IPS DF 6.9 (cell line): ENCODE data around the gene CNOT4.

ENCODE experiments used
- DNase-seq: peaks from one replicate; pipeline ENCODE4 v3.0.0-alpha.2; 2013; ENCODE audit warnings: low read depth, low spot score
- H3K27ac ChIP-seq: one replicate; pipeline ENCODE4 v1.5.1; 2013; ENCODE audit warnings: low read length, control low read depth
- H3K27me3 ChIP-seq: 2 replicates; pipeline ENCODE4 v1.6.1; 2013; ENCODE audit warnings: mild to moderate bottlenecking, low read length; ENCODE audit not compliant: control insufficient read depth, insufficient read depth
- H3K36me3 ChIP-seq: 2 replicates; pipeline ENCODE4 v1.6.1; 2013; ENCODE audit warnings: low read length; ENCODE audit not compliant: control insufficient read depth, insufficient read depth
- H3K4me1 ChIP-seq: 2 replicates; pipeline ENCODE4 v1.6.1; 2013; ENCODE audit warnings: low read length; ENCODE audit not compliant: control insufficient read depth, insufficient read depth
- H3K4me3 ChIP-seq: 2 replicates; pipeline ENCODE4 v1.5.1; 2013; ENCODE audit warnings: mild to moderate bottlenecking, low read length
- H3K9me3 ChIP-seq: 2 replicates; pipeline ENCODE4 v1.6.1; 2013; ENCODE audit warnings: low read length, inconsistent platforms; ENCODE audit not compliant: control insufficient read depth, insufficient read depth
- WGBS: extraction: QIAGEN DNeasy Blood & Tissue Kit; methylation state at CpG from one replicate; pipeline ENCODE4 v1.1.7; 2013; ENCODE audit warnings: mixed read lengths, missing lambda C conversion rate; ENCODE audit not compliant: insufficient read length, insufficient coverage; 5-methylcytosine and 5-hydroxymethylcytosine counted together

Gene CNOT4

GRCh38 chr7:135509839-135510591, at the start of gene CNOT4:
Gene CNOT4, minus strand, starts transcription at chr7:135510102. Its CDS starts 71,771 bp downstream, at chr7:135438331.
- H3K36me3 ChIP-seq: no peaks in the 10 kb centered on the region
- H3K9me3 ChIP-seq: no peaks in the 10 kb centered on the region
- H3K27me3 ChIP-seq: 0 out of 2 replicates have a peak, but pooled peaks cover 2% of the 10 kb centered on the region
- WGBS: no CpG with 5 or more reads among the region's 55 CpGs
- peaks cover 3% of the 10 kb centered on the region; the same call in 1 of the 2 replicates for H3K4me1 ChIP-seq
- H3K4me3 ChIP-seq: peak within 1 kb of the TSS; percentile 87
- no peak within 1 kb of the TSS for H3K27ac ChIP-seq
- DNase-seq: peak; percentile 86

GRCh38 chr7:135558881-135559280, 49.0 kb upstream of the CNOT4 start:
- no peak for DNase-seq
- Histone ChIP-seq H3K36me3 (no peaks in the 10 kb centered on the region), H3K27ac (no peak overlapping the region), H3K9me3 (no peaks in the 10 kb centered on the region), H3K4me3 (peak overlapping the region; percentile 91; the same call in 1 of the 2 replicates), H3K27me3 (no peaks in the 10 kb centered on the region), H3K4me1 (no peaks in the 10 kb centered on the region; the same call in 1 of the 2 replicates)
- no CpG with 5 or more reads among the region's 5 CpGs for WGBS

- Histone ChIP-seq H3K4me3 (peak overlapping the region; percentile 91), H3K4me1 (no peaks in the 10 kb centered on the region; the same call in 1 of the 2 replicates), H3K36me3 (no peaks in the 10 kb centered on the region), H3K9me3 (no peaks in the 10 kb centered on the region), H3K27ac (no peak overlapping the region), H3K27me3 (no peaks in the 10 kb centered on the region)
- WGBS: no CpG with 5 or more reads among the region's 16 CpGs
- peak; percentile 29 for DNase-seq
Measured at GRCh38 chr7:135558337-135558767, 48.5 kb upstream of the CNOT4 start.

GRCh38 chr7:135557455-135558336, 47.8 kb upstream of the CNOT4 start, which contains the start of gene NUP205:
Gene NUP205, plus strand, starts transcription at chr7:135557917. Its CDS starts 28 bp downstream, at chr7:135557945.
- H3K36me3 ChIP-seq: no peaks in the 10 kb centered on the region
- H3K4me1 ChIP-seq: no peaks in the 10 kb centered on the region; the same call in 1 of the 2 replicates
- H3K4me3 ChIP-seq: peak within 1 kb of the TSS; percentile 91
- no peaks in the 10 kb centered on the region for H3K27me3 ChIP-seq
- WGBS: no CpG with 5 or more reads among the region's 38 CpGs
- DNase-seq: peak; percentile 67
- no peak within 1 kb of the TSS for H3K27ac ChIP-seq
- no peaks in the 10 kb centered on the region for H3K9me3 ChIP-seq

GRCh38 chr7:135553346-135553745, 43.4 kb upstream of the CNOT4 start:
- DNase-seq: no peak
- H3K9me3 ChIP-seq: no peaks in the 10 kb centered on the region
- H3K27ac ChIP-seq: no peak overlapping the region
- H3K4me3 ChIP-seq: no peak overlapping the region
- H3K4me1 ChIP-seq: no peaks in the 10 kb centered on the region
- no peaks in the 10 kb centered on the region for H3K36me3 ChIP-seq
- H3K27me3 ChIP-seq: no peaks in the 10 kb centered on the region
- no CpG with 5 or more reads among the region's 3 CpGs for WGBS

- Histone ChIP-seq H3K36me3 (no peaks in the 10 kb centered on the region), H3K27me3 (no peaks in the 10 kb centered on the region), H3K27ac (no peak overlapping the region), H3K9me3 (no peaks in the 10 kb centered on the region), H3K4me1 (no peaks in the 10 kb centered on the region), H3K4me3 (no peak overlapping the region)
- no peak for DNase-seq
- no CpG with 5 or more reads among the region's 3 CpGs for WGBS
Measured at GRCh38 chr7:135552148-135552547, 42.2 kb upstream of the CNOT4 start.

GRCh38 chr7:135550196-135550595, 40.3 kb upstream of the CNOT4 start:
- WGBS: no CpG with 5 or more reads among the region's 7 CpGs
- Histone ChIP-seq H3K4me3 (no peak overlapping the region), H3K36me3 (no peaks in the 10 kb centered on the region), H3K9me3 (no peaks in the 10 kb centered on the region), H3K27me3 (no peaks in the 10 kb centered on the region), H3K27ac (no peak overlapping the region), H3K4me1 (no peaks in the 10 kb centered on the region)
- DNase-seq: no peak

- no peaks in the 10 kb centered on the region for H3K4me1 ChIP-seq
- no peak for DNase-seq
- no CpG with 5 or more reads among the region's 6 CpGs for WGBS
- no peaks in the 10 kb centered on the region for H3K27me3 ChIP-seq
- no peaks in the 10 kb centered on the region for H3K36me3 ChIP-seq
- H3K27ac ChIP-seq: no peak overlapping the region
- H3K9me3 ChIP-seq: no peaks in the 10 kb centered on the region
- H3K4me3 ChIP-seq: no peak overlapping the region
Measured at GRCh38 chr7:135541029-135541428, 31.1 kb upstream of the CNOT4 start.

GRCh38 chr7:135539629-135540028, 29.7 kb upstream of the CNOT4 start:
- H3K4me1 ChIP-seq: no peaks in the 10 kb centered on the region
- no peak overlapping the region for H3K4me3 ChIP-seq
- DNase-seq: no peak
- H3K36me3 ChIP-seq: no peaks in the 10 kb centered on the region
- no peaks in the 10 kb centered on the region for H3K9me3 ChIP-seq
- H3K27me3 ChIP-seq: no peaks in the 10 kb centered on the region
- no peak overlapping the region for H3K27ac ChIP-seq
- WGBS: no CpG with 5 or more reads among the region's 2 CpGs

- DNase-seq: no peak
- Histone ChIP-seq H3K27me3 (no peaks in the 10 kb centered on the region), H3K4me1 (no peaks in the 10 kb centered on the region), H3K36me3 (no peaks in the 10 kb centered on the region), H3K27ac (no peak overlapping the region), H3K4me3 (no peak overlapping the region), H3K9me3 (no peaks in the 10 kb centered on the region)
- no CpG with 5 or more reads among the region's 3 CpGs for WGBS
Measured at GRCh38 chr7:135538376-135538775, 28.5 kb upstream of the CNOT4 start.
